Stimulated activated CD8-positive, alpha-beta memory T cell treated with anti-CD3 and anti-CD28 coated beads, Interleukin-2, amount 100 ng/mL, for 1 hour (primary cell): ENCODE data around the gene PEPD.

Source experiments
- DNase-seq, 2 donors: peaks; one replicate each; pipeline ENCODE4 v3.0.0-alpha.2; 2020; ENCODE audit warnings: low read depth in 2 of 2

PEPD gene

GRCh38 chr19:33511346-33511745, 10.2 kb downstream of the PEPD start:
- no peak for DNase-seq

DNA sequence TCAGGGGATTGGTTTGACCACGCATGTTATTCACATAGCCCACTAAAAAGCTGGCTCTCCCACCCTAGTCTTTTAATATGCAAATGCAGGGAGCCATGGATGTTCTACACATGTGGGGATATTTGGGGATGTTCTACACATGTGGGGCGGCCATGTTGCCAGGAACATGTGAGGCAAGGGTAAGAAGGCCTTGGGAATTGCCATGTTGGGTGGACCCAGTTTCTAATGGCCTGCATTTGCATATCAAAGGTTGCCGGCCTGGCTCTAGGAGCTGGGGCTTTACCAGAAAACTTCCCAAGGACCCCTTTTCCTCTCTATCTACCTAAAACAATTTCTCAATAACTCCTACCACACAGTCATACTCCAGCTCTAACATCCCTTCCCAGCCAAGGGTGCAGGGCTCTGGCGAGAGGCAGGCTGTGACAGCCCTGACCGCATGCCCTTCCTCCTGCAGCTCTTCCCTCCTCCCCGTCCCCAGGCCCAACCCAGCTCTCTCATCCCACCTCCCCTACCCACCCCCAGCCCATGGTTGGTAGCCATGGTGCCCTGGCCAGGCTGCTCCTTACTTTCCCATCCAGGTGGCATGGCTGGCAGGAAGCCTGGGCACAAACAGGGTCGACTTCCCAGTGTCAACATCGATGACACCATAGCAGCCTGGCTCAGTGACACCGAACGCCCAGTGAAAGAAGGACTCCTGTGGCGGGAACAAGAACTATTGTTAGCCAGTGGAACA, 11.0 kb downstream of the PEPD start:
- no peak for DNase-seq

DNA sequence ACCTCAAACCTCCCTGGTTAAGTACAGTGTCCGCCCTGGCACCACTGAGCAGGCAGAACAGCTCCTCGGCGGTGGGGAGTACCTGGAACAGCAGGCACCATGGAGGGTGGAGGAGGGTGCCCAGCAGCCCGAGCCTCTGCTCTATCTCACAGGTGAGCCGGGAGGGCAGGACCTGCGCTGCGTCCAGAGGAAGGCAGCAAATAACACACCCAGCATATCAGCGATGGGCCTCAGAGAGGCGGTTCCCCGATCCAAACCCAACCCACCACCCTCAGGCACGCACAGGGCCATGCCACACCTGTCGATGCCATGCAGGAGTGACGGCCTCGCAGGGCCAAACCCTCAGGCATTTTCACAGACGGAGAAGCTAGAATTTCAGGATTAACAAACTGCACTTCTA, 11.8 kb downstream of the PEPD start:
- no peak for DNase-seq

DNA sequence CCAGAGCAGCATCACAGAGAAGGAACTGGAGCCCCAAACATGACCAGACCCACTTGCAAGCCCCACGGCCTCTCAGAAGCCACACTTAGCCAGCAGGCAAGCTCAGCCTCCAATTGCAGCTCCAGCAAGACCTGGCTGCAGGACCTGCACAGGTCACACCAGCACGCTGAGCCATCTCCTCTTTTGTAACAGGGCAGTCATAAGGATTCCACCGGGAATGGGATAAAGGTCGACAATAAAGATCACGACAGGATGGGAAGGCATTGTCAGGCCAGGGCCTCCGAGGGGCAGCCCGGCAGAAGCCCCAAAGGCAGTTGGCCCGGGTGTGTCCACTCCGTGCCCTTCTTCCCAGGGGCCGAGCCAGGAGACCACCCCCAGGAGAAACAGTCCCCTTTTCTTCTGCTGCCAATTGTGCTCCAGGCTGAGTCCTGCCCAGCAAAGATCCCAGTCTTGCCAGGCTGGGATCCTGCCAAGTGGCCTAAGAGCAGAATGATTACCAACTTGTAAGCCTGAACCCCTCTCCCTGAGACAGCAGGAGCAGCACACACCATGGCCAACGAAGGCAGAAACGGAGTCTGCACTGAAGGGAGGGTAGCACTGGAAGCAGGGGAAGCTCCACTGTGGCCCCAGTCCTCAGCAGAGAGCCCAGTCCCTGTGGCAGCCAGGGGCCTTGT, 12.5 kb downstream of the PEPD start:
- no peak for DNase-seq

GRCh38 chr19:33508431-33508830, 13.2 kb downstream of the PEPD start:
- DNase-seq, result no peak

DNA sequence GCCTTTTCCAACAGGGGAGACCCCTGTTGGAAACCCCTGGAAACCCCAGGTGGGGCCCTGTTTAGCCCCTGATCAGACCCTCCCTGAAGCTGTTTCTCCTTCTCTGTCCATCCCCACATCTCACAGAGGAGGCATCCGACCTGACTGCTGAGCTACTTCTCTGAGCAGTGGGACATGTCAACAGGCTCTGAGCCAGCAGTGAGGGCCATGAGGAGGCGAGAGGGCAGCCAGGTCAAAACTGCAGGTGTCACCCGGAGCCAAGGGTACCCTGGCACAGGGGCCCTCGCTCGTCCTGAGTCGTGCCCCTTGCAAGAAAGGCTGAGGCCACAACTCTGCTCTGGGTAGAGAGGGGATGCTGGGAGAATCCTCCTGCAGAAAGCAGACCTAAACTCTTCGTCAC, 13.6 kb downstream of the PEPD start:
- DNase-seq, result no peak

DNA sequence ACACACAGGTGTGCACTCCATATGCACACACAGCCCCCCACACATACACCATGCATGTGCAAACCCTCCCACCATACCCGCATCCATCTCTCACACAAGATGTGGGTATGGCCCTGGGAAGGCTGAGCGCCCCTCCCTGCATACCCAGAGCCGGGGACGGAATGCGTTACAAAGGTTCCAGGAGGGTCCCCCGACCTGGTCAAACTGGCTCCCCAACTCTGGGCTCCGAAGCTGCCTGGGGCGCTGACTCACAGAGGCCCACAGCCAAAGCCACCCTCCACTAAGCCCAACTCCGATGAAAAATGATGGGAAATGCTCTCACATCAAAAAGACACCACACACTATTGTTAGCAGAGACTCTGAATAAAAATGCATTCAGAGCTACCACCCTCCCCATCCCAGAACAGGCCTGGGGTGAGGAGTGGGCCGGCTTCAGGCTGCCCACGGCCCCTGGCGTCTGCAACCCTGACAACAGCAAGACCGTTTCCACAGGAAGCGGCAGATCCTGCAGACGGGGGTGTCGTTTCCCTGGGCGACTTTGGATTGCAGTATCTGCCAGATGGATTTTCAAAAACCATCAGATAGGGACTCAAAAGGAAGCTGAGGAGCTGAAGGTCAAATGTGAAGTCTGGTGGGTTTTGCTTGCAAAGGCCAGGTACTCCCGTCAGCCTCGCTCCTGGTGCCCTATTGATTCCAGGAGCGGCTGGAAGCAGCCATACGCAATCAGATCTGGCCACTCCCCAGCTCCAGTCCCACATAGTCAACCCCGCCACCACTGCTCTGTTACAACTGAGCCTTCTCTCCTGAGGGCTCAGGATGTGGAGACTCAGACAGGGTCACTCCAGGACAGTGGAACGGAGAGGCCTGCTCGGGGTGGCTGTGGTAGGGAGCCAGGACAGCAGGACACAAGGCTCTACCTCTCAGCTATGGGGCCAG, 14.3 kb downstream of the PEPD start:
- DNase-seq, result no peak

GRCh38 chr19:33506498-33506897, 15.1 kb downstream of the PEPD start:
- no peak for DNase-seq

DNA sequence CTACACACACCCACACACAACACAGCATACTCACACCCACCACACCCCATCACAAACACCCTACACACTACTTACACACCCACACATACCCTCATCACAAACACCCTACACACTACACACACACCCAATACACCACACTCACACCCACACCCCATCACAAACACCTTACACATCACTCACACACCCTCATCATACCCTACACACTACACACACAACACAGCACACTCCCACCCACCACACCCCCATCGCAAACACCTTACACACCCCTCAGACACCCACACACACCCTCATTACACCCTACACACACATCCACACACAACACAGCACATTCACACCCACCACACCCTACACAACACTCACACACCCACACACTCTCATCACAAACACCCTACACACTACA, 15.8 kb downstream of the PEPD start:
- no peak for DNase-seq

GRCh38 chr19:33505148-33505547, 16.4 kb downstream of the PEPD start:
- DNase-seq, result no peak

DNA sequence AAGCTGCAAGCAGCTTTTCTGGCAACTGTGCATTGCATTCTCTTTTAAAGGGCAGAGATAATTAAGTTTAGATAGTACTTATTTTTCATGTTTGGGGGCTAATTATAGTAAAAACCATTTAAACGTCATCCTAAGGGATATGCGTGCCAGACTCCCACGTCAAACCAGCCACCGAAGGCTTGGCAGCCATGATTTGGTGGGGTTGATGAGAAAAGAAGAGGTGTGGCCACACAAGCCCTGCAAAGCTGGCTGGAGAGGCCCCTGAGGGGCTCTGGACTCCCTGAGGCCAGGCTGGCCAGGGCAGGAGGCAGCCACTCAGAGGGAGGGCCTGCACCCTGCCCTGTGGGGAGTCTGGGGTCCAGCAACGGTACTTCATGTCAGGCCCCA, 17.5 kb downstream of the PEPD start:
- DNase-seq, result no peak

DNA sequence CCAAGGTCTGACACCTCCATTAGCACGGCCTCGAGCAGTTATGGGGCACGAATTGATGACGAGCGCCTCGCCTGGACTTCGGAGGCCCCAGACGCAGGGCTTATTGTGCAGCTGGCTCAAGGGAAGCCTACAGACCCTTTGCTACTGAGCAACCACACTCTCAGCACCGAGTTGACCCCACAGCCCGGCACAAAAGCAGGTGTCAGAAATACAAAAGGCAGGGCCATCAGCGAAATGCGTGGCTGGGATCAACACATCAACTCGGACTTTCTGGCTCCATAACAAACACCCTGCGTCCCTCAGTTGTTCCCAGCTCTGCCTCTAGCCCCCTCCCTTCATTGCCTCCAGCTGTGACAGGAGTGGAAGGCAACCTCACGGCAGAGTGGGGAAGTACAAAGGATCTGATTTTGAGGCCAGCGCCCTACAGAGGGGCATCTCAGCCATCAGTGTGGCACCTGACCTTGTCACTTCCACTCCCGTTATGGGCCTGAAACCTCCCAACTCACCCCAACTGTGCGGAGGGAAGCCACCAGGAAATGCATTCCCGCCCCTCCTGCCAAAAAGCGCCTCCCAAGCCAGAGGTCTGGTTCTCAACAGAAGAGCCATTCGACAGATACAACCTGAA, 18.0 kb downstream of the PEPD start:
- no peak for DNase-seq

GRCh38 chr19:33503030-33503429, 18.6 kb downstream of the PEPD start:
- DNase-seq, result no peak

DNA sequence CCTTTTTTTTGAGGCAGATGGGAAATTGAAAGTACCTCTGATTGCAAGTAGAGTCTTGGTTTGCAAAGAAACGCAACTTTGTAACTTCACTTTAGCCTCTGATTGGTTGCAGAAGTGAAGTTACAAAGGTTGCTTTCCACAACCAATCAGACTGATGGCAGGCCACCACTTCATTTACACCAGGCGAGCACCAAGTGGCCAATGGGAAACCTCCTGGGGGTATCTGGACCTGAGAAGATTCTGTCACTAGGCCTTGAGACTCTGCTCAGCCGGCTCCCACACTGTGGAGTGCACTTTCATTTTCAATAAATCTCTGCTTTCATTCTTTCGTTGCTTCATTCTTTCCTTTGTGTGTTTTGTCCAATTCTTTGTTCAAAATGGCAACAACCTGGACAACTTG, 19.1 kb downstream of the PEPD start:
- no peak for DNase-seq

DNA sequence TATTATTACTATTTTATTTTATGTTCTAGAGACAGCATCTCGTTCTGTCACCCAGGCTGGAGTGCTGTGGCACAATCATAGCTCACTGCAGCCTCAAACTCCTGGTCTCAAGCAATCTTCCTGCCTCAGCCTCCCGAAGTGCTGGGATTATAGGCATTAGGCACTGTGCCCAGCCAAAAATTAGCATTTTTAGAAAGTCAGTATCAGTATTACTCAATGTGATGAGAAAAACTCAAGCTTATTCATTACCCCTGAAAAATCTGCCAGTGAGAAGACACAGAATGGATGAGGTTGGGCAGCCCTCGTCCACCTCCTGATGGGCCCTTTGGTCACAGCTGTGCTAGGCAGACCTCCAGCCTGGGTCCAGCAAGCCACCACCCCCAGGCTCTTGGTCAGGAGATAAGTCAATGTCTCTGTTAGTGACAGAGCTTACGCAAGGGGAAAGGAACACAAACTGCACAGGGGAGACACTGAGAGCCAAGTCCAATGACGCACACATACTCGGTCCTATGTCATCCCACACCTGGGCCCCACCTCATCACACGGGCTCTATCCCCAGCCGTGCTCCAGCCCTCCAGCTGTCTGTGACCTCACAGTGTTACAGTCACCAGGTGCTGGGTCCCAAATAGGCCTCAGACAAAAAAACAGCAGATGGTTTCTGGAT, 19.8 kb downstream of the PEPD start:
- DNase-seq, result no peak

DNA sequence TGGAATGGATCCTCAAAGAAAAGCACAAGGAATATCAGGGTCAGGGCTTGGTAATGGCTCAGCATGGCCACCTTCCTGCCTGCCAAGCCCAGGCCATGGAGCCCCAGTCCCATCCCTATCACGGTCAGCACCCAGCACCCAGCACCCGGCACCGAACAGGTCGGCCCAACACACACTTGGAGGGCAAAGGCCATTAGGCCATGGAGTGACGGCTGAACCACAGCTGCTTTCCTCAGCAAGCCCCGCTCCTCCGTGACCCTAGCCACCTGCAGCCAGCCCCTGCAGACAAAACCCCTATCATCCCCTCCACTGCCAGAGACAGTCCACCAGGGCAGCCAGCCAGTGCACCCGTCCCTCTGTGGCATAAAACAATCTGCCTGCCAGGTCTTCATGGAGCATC, 20.6 kb downstream of the PEPD start:
- DNase-seq, result no peak

DNA sequence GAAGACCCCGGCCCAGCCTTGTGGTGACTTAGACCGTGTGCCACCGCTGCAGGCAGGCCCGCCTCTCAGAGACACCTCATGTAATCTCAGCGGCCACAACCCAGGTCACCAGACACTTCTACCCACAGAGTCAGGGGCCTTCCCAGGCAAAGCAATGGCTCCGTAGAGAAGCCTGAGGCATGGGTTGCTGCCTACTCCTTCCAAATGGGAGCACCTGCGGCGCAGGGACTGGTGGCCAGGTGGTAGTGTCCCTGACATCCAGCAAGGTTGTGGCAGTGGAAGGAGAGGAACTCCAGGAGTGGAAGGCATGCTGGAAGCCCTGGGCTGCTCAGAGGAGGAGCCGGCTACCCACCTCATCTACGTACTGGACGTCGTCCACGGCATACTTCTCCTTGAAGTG, 21.0 kb downstream of the PEPD start:
- DNase-seq, result no peak

- no peak for DNase-seq
Observed at GRCh38 chr19:33499671-33500506, 21.7 kb downstream of the PEPD start.

GRCh38 chr19:33499248-33499647, 22.3 kb downstream of the PEPD start:
- DNase-seq, result no peak

- DNase-seq, result no peak
Observed at GRCh38 chr19:33498391-33499000, 23.1 kb downstream of the PEPD start.
